ENCODE measurements around the gene SLC27A4. TPM values are rescaled to one million over a fixed set of nuclear protein-coding genes. Genes with fewer than 3 reads are reported as not detected.

SLC27A4 gene
- total RNA-seq, 1 donor from 2014 or later: 47.3 TPM

- peaks cover 17% of the 10 kb centered on the region for H3K4me1 Mint-ChIP-seq (ENCODE audit: low read depth, unreplicated experiment)
- peaks cover 2% of the 10 kb centered on the region for H3K9me3 Mint-ChIP-seq (ENCODE audit: unreplicated experiment)
- H3K27ac Mint-ChIP-seq (ENCODE audit: unreplicated experiment): no peak overlapping the region
- H3K36me3 Mint-ChIP-seq (ENCODE audit: unreplicated experiment): no peaks in the 10 kb centered on the region
- TF ChIP-seq, protein P1, sequence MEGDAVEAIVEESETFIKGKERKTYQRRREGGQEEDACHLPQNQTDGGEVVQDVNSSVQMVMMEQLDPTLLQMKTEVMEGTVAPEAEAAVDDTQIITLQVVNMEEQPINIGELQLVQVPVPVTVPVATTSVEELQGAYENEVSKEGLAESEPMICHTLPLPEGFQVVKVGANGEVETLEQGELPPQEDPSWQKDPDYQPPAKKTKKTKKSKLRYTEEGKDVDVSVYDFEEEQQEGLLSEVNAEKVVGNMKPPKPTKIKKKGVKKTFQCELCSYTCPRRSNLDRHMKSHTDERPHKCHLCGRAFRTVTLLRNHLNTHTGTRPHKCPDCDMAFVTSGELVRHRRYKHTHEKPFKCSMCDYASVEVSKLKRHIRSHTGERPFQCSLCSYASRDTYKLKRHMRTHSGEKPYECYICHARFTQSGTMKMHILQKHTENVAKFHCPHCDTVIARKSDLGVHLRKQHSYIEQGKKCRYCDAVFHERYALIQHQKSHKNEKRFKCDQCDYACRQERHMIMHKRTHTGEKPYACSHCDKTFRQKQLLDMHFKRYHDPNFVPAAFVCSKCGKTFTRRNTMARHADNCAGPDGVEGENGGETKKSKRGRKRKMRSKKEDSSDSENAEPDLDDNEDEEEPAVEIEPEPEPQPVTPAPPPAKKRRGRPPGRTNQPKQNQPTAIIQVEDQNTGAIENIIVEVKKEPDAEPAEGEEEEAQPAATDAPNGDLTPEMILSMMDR (IDR thresholded peaks at IDR 0.05; ENCODE audit: partially characterized antibody, unreplicated experiment): no peak
- peak overlapping the region; percentile 21 for H3K4me3 Mint-ChIP-seq (ENCODE audit: unreplicated experiment)
- DNase-seq: no peak
- peaks cover 18% of the 10 kb centered on the region for H3K27me3 Mint-ChIP-seq (ENCODE audit: unreplicated experiment)
Observed at GRCh38 chr9:128397831-128398230, 57.5 kb downstream of the SLC27A4 start.

DNA sequence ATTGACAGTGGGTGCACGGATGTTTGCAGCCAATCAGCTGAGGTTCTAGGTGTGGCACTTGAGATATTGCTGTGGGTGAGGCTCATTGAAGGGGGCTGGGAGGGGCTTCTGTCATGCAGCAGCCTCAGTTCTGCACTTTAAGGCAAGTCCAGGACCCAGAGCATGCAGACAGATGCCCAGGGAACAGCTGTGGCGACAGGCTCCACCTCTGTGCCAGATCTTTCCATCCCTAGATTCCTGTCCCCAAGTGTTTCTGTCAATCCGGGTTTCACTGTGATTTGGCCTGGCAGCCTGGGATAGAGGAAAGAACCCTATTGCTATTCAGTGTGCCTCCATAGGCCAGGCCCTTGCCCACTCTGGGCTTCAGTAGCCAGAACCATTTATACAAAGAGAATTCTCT lies 59.5 kb downstream of the SLC27A4 start:
- Mint-ChIP-seq H3K4me3 (ENCODE audit: unreplicated experiment) (no peak overlapping the region), H3K9me3 (ENCODE audit: unreplicated experiment) (peaks cover 2% of the 10 kb centered on the region), H3K36me3 (ENCODE audit: unreplicated experiment) (no peaks in the 10 kb centered on the region), H3K4me1 (ENCODE audit: low read depth, unreplicated experiment) (peaks cover 10% of the 10 kb centered on the region), H3K27me3 (ENCODE audit: unreplicated experiment) (peaks cover 14% of the 10 kb centered on the region), H3K27ac (ENCODE audit: unreplicated experiment) (peak overlapping the region; percentile 14)
- DNase-seq: peak; percentile 16
- TF ChIP-seq, protein P1 (IDR thresholded peaks at IDR 0.05; ENCODE audit: partially characterized antibody, unreplicated experiment): no peak

GRCh38 chr9:128404560-128404959 lies 64.2 kb downstream of the SLC27A4 start:
- no peak overlapping the region for H3K27ac Mint-ChIP-seq (ENCODE audit: unreplicated experiment)
- H3K4me1 Mint-ChIP-seq (ENCODE audit: low read depth, unreplicated experiment): peaks cover 16% of the 10 kb centered on the region
- no peak overlapping the region for H3K4me3 Mint-ChIP-seq (ENCODE audit: unreplicated experiment)
- peaks cover 4% of the 10 kb centered on the region for H3K9me3 Mint-ChIP-seq (ENCODE audit: unreplicated experiment)
- H3K27me3 Mint-ChIP-seq (ENCODE audit: unreplicated experiment): peaks cover 7% of the 10 kb centered on the region
- DNase-seq: peak; percentile 13
- TF ChIP-seq, protein P1 (IDR thresholded peaks at IDR 0.05; ENCODE audit: partially characterized antibody, unreplicated experiment): no peak
- no peaks in the 10 kb centered on the region for H3K36me3 Mint-ChIP-seq (ENCODE audit: unreplicated experiment)

- Mint-ChIP-seq H3K36me3 (ENCODE audit: unreplicated experiment) (no peaks in the 10 kb centered on the region), H3K27me3 (ENCODE audit: unreplicated experiment) (peaks cover 5% of the 10 kb centered on the region), H3K4me3 (ENCODE audit: unreplicated experiment) (peak overlapping the region; percentile 30), H3K27ac (ENCODE audit: unreplicated experiment) (peak overlapping the region; percentile 73), H3K4me1 (ENCODE audit: low read depth, unreplicated experiment) (peaks cover 13% of the 10 kb centered on the region), H3K9me3 (ENCODE audit: unreplicated experiment) (peaks cover 4% of the 10 kb centered on the region)
- TF ChIP-seq, protein P1 (IDR thresholded peaks at IDR 0.05; ENCODE audit: partially characterized antibody, unreplicated experiment): no peak
- DNase-seq: peak; percentile 26
Observed at GRCh38 chr9:128405077-128405779, 64.9 kb downstream of the SLC27A4 start.

- H3K4me1 Mint-ChIP-seq (ENCODE audit: low read depth, unreplicated experiment): peaks cover 13% of the 10 kb centered on the region
- peaks cover 2% of the 10 kb centered on the region for H3K27me3 Mint-ChIP-seq (ENCODE audit: unreplicated experiment)
- no peak overlapping the region for H3K4me3 Mint-ChIP-seq (ENCODE audit: unreplicated experiment)
Observed at GRCh38 chr9:128405780-128406171, 65.4 kb downstream of the SLC27A4 start.

More at GRCh38 chr9:128405780-128406171, 65.4 kb downstream of the SLC27A4 start:
- TF ChIP-seq, protein P1 (IDR thresholded peaks at IDR 0.05; ENCODE audit: partially characterized antibody, unreplicated experiment): no peak
- peaks cover 5% of the 10 kb centered on the region for H3K9me3 Mint-ChIP-seq (ENCODE audit: unreplicated experiment)
- H3K36me3 Mint-ChIP-seq (ENCODE audit: unreplicated experiment): no peaks in the 10 kb centered on the region
- DNase-seq: no peak
- no peak overlapping the region for H3K27ac Mint-ChIP-seq (ENCODE audit: unreplicated experiment)
